ENCODE measurements around the gene LPCAT2. TPM values are rescaled to one million over a fixed set of nuclear protein-coding genes. Genes with fewer than 3 reads are reported as not detected.

The LPCAT2 gene
- total and polyA plus RNA-seq, 7 donors: 1.0 to 4.3 (median 2.1) TPM

GRCh38 chr16:55487048-55487803 lies 21.6 kb upstream of the LPCAT2 start:
- H3K4me3 ChIP-seq: no peak overlapping the region
- H3K9me3 ChIP-seq: no peaks in the 10 kb centered on the region
- H3K27ac ChIP-seq: peak overlapping the region; percentile 46
- H3K36me3 ChIP-seq (ENCODE audit: insufficient read depth in 1 of 2, low read depth in 1 of 2): peaks cover 0 to 16% of the 10 kb centered on the region in 2 donors
- H3K27me3 ChIP-seq (ENCODE audit: insufficient read depth in 3 of 3, low read length in 2 of 3): peaks cover 0 to 14% (median 0%) of the 10 kb centered on the region in 3 donors
- H3K4me1 ChIP-seq: no peaks in the 10 kb centered on the region
- peak; percentile 66 to 78 for DNase-seq
- 43 to 50% (median 44%) methylated on average over 13 of the region's 13 CpGs for whole genome bisulfite sequencing, 3 donors
- intact Hi-C loops (cut with DNase I): no loop called here
- no peak for TF ChIP-seq CTCF (IDR thresholded peaks at IDR 0.05)
- ATAC-seq: peak; percentile 42 to 69 (median 62)

- peaks cover 0 to 16% of the 10 kb centered on the region in 2 donors for H3K36me3 ChIP-seq (ENCODE audit: insufficient read depth in 1 of 2, low read depth in 1 of 2)
- no peak overlapping the region for H3K27ac ChIP-seq
- H3K27me3 ChIP-seq (ENCODE audit: insufficient read depth in 3 of 3, low read length in 2 of 3): peaks cover 0 to 8% (median 0%) of the 10 kb centered on the region in 3 donors
- DNase-seq (no peak), ATAC-seq (no peak)
- WGBS, 3 donors: 57 to 74% (median 73%) methylated on average over 12 of the region's 12 CpGs
- no peaks in the 10 kb centered on the region for H3K9me3 ChIP-seq
- intact Hi-C loops (cut with DNase I): no loop called here
- no peaks in the 10 kb centered on the region for H3K4me1 ChIP-seq
- no peak for TF ChIP-seq CTCF (IDR thresholded peaks at IDR 0.05)
- H3K4me3 ChIP-seq: no peak overlapping the region
Observed at GRCh38 chr16:55488306-55488705, 20.6 kb upstream of the LPCAT2 start.

- 93 to 97% (median 95%) methylated on average over 14 of the region's 14 CpGs for WGBS, 3 donors
- Histone ChIP-seq H3K4me1 (no peaks in the 10 kb centered on the region), H3K4me3 (no peak overlapping the region), H3K36me3 (ENCODE audit: insufficient read depth in 1 of 2, low read depth in 1 of 2) (peaks cover 0 to 16% of the 10 kb centered on the region in 2 donors), H3K27ac (no peak overlapping the region), H3K9me3 (no peaks in the 10 kb centered on the region), H3K27me3 (ENCODE audit: insufficient read depth in 3 of 3, low read length in 2 of 3) (peaks cover 0 to 8% (median 0%) of the 10 kb centered on the region in 3 donors)
- intact Hi-C loops (cut with DNase I): no loop called here
- DNase-seq: no peak
- no peak for TF ChIP-seq CTCF (IDR thresholded peaks at IDR 0.05)
- ATAC-seq: no peak
Observed at GRCh38 chr16:55489119-55489955, 19.5 kb upstream of the LPCAT2 start.

- Histone ChIP-seq H3K4me3 (no peak overlapping the region), H3K27ac (no peak overlapping the region), H3K9me3 (no peaks in the 10 kb centered on the region), H3K4me1 (no peaks in the 10 kb centered on the region), H3K36me3 (ENCODE audit: insufficient read depth in 1 of 2, low read depth in 1 of 2) (peaks cover 0 to 16% of the 10 kb centered on the region in 2 donors), H3K27me3 (ENCODE audit: insufficient read depth in 3 of 3, low read length in 2 of 3) (peaks cover 0 to 4% (median 0%) of the 10 kb centered on the region in 3 donors)
- no peak for TF ChIP-seq CTCF (IDR thresholded peaks at IDR 0.05)
- intact Hi-C loops (cut with DNase I): no loop called here
- 98 to 100% (median 100%) methylated on average over 2 of the region's 2 CpGs for WGBS, 3 donors
- DNase-seq: no peak
- no peak for ATAC-seq
Observed at GRCh38 chr16:55489956-55490265, 19.0 kb upstream of the LPCAT2 start.
